GM12878 (cell line): ENCODE results near the gene SGCB. TPM values are rescaled to one million over a fixed set of nuclear protein-coding genes. Genes with fewer than 3 reads are reported as not detected.
A peak's percentile ranks its signal among the peaks of the same experiment; 100 is the strongest.

ENCODE experiments used
- ATAC-seq: fragments of 200-7000 bp; cut with Tn5 transposase; 3 replicates; pipeline ENCODE4 v1.9.1; 2020; ENCODE audit warnings: mild to moderate bottlenecking, moderate library complexity
- BruUV-seq: library from RNA; stranded (reverse); fragments of 400-500 nt; replicated peaks from 2 replicates; lab custom pipeline; 2021; lab: Mats Ljungman, UMichigan
- CTCF ChIA-PET: fragments of 300-600 bp; sonication (Branson Sonifier 250); formaldehyde crosslinking; extraction: SDS; loops from one replicate; lab custom pipeline; 2021; ENCODE audit warnings: inconsistent platforms; lab: Yijun Ruan, JAX
- POLR2A ChIA-PET: fragments of 350-600 bp; formaldehyde crosslinking; extraction: SDS; loops from one replicate; lab custom pipeline; 2021; ENCODE audit warnings: inconsistent platforms; lab: Charles Lee
- RAD21 ChIA-PET: fragments of 300-600 bp; sonication (Branson Sonifier 250); formaldehyde crosslinking; loops from one replicate; lab custom pipeline; 2023; ENCODE audit warnings: antibody characterized with exemption; ENCODE audit not compliant: unreplicated experiment; lab: Charles Lee
- SMC1A ChIA-PET: fragments of 300-600 bp; sonication (Branson Sonifier 250); formaldehyde crosslinking; loops from one replicate; lab custom pipeline; 2023; ENCODE audit not compliant: unreplicated experiment, uncharacterized antibody; lab: Charles Lee
- DNase-seq: peaks from one replicate; pipeline ENCODE4 v3.0.0-alpha.2; 2011; ENCODE audit warnings: low read depth, low spot score
- FAIRE-seq: peaks from 3 replicates; lab custom pipeline; 2011; peaks lifted over from hg19 to GRCh38; lab: Jason Lieb, UNC
- H2AFZ ChIP-seq: 2 replicates; pipeline ENCODE4 v1.6.0; 2011; ENCODE audit warnings: low read depth, low read length, control low read depth; ENCODE audit not compliant: control insufficient read depth
- H3K27ac ChIP-seq: 2 replicates; pipeline ENCODE4 v1.5.1; 2011; ENCODE audit warnings: control low read depth; ENCODE audit not compliant: control insufficient read depth, insufficient read depth
- H3K27me3 ChIP-seq, 2 experiments: replicated peaks in 1 of 2; 2 replicates each; pipeline versions ENCODE4 v1.6.0 to v1.6.1; 2011; ENCODE audit warnings: low read length in 1 of 2; ENCODE audit not compliant: control insufficient read depth in 2 of 2, insufficient read depth in 2 of 2
- H3K36me3 ChIP-seq, 2 experiments: 2 replicates each; pipeline ENCODE4 v1.5.1; 2011; ENCODE audit warnings: low read length in 1 of 2; ENCODE audit not compliant: control insufficient read depth in 2 of 2, insufficient read depth in 2 of 2
- H3K4me1 ChIP-seq: 2 replicates; pipeline ENCODE4 v1.6.1; 2011; ENCODE audit warnings: mild to moderate bottlenecking, low read length, moderate library complexity, mixed read lengths; ENCODE audit not compliant: control insufficient read depth, insufficient read depth
- H3K4me2 ChIP-seq: 2 replicates; pipeline ENCODE4 v1.6.0; 2011; ENCODE audit warnings: control low read depth; ENCODE audit not compliant: control insufficient read depth, insufficient read depth
- H3K4me3 ChIP-seq: fragments of 200-600 bp; sonication (generic); 2 replicates; pipeline ENCODE4 v1.5.1; 2016
- H3K79me2 ChIP-seq: 2 replicates; pipeline ENCODE4 v1.6.0; 2011; ENCODE audit warnings: low read length; ENCODE audit not compliant: control insufficient read depth, insufficient read depth
- H3K9ac ChIP-seq: 2 replicates; pipeline ENCODE4 v1.8.0; 2011; ENCODE audit warnings: low read length, control low read depth, mixed read lengths; ENCODE audit not compliant: control insufficient read depth, insufficient read depth
- H3K9me3 ChIP-seq: replicated peaks from 3 replicates; pipeline ENCODE4 v1.5.1; 2011; ENCODE audit warnings: mild to moderate bottlenecking, low read length; ENCODE audit not compliant: control insufficient read depth, insufficient read depth
- H4K20me1 ChIP-seq: 2 replicates; pipeline ENCODE4 v1.6.0; 2011; ENCODE audit not compliant: control insufficient read depth, insufficient read depth
- EED ChIP-seq: sonication (generic); IDR thresholded peaks from 2 replicates; pipeline ENCODE4 v1.6.1; 2016; ENCODE audit warnings: antibody characterized with exemption, low read depth
- ESRRA ChIP-seq: IDR thresholded peaks from 2 replicates; pipeline ENCODE4 v1.6.1; 2012; ENCODE audit warnings: mild to moderate bottlenecking, low read length, improper control_type of control experiment
- GATAD2B ChIP-seq: fragments of 450-650 bp; conservative IDR thresholded peaks from 2 replicates; pipeline ENCODE4 v1.6.1; 2017; ENCODE audit warnings: low read depth, mild to moderate bottlenecking, moderate library complexity
- HDAC6 ChIP-seq: fragments of 200-600 bp; sonication (generic); IDR thresholded peaks from one replicate; pipeline ENCODE4 v1.8.0; 2017; ENCODE audit warnings: antibody characterized with exemption; ENCODE audit not compliant: unreplicated experiment
- IKZF1 ChIP-seq: fragments of 450-650 bp; conservative IDR thresholded peaks from 2 replicates; pipeline ENCODE4 v1.6.1; 2017; ENCODE audit warnings: antibody characterized with exemption, mild to moderate bottlenecking
- IKZF2 ChIP-seq, 2 experiments: fragments of 450-650 bp; IDR thresholded peaks; 2 replicates each; pipeline ENCODE4 v1.6.1; 2017; ENCODE audit warnings: mild to moderate bottlenecking in 2 of 2, moderate library complexity in 2 of 2
- MTA2 ChIP-seq: fragments of 450-650 bp; IDR thresholded peaks from 2 replicates; pipeline ENCODE4 v1.6.1; 2016; ENCODE audit warnings: low read depth, mild to moderate bottlenecking, moderate library complexity
- NR2C1 ChIP-seq: fragments of 450-650 bp; IDR thresholded peaks from 2 replicates; pipeline ENCODE4 v1.6.1; 2017; ENCODE audit warnings: antibody characterized with exemption, mild to moderate bottlenecking, moderate library complexity
- STAT3 ChIP-seq: IDR thresholded peaks from 2 replicates; pipeline ENCODE4 v1.6.1; 2011; ENCODE audit warnings: low read depth, low read length, improper control_type of control experiment
- YY1 ChIP-seq: IDR thresholded peaks from 2 replicates; pipeline ENCODE4 v1.6.1; 2011; ENCODE audit warnings: low read depth, mild to moderate bottlenecking, low read length
- ZNF274 ChIP-seq: IDR thresholded peaks from one replicate; pipeline ENCODE4 v1.8.0; 2011; ENCODE audit not compliant: insufficient read length, insufficient read depth
- WGBS: methylation state at CpG from one replicate; pipeline ENCODE4 v1.1.6; 2016; ENCODE audit warnings: low lambda C conversion rate; ENCODE audit not compliant: insufficient replicate concordance, insufficient coverage; ENCODE audit errors: missing lambda C conversion rate; 5-methylcytosine and 5-hydroxymethylcytosine counted together
- in situ Hi-C: fragments of 300-500 bp; cut with MboI; formaldehyde crosslinking; loops from 9 replicates; pipeline ENCODE4 v1.14.3; 2018; ENCODE audit warnings: mixed read lengths
- intact Hi-C: fragments of 100-400 bp; cut with micrococcal nuclease; formaldehyde crosslinking; loops from one replicate; pipeline ENCODE4 v1.14.2; 2022; ENCODE audit not compliant: unreplicated experiment
- polyA plus RNA-seq, 11 experiments: library from polyadenylated mRNA; depleted of rRNA in 4 of 11; unstranded in 6 of 11; stranded (reverse) in 5 of 11; fragments of >200 nt; fragmentation: Nextera tagmentation in 4 of 11; fragmentation: Illumina TruSeq in 1 of 11; extraction: Ambion mirVana in 4 of 11; extraction: Trizol in 1 of 11; gene quantifications; 1 replicate in 1 of 11; 2 replicates in 10 of 11; pipeline versions ENCODE4 v1.2.1 to v1.2.3, GENCODE V29; 2011 to 2016; ENCODE audit warnings: inconsistent platforms in 2 of 11, missing spikeins in 2 of 11, low read depth in 1 of 11
- total RNA-seq, 4 experiments: library from RNA; depleted of rRNA in 3 of 4; stranded (reverse); fragments of >200 nt in 3 of 4; fragmentation: Illumina TruSeq in 1 of 4; extraction: Trizol in 1 of 4; gene quantifications; 2 replicates each; pipeline versions ENCODE4 v1.2.1 to v1.2.3, GENCODE V29; 2013 to 2021

Gene SGCB
- total and polyA plus RNA-seq, 10 of the 15 experiments (the other 5 are each of a cell fraction or from before 2014, with no cell fraction given) = 4.7 to 13.2 (median 7.4) TPM

GRCh38 chr4:52051615-52052474 is 13.7 kb upstream of the SGCB start:
- H3K9me3 ChIP-seq = no peaks in the 10 kb centered on the region; the same call in 2 of the 3 replicates
- ChIA-PET POLR2A (no interaction called here), SMC1A (interaction anchor here (0.6 kb wide), 1 partner anchor 175 kb away, joined by 3 read pairs; no protein-coding TSS in a partner anchor), CTCF (interaction anchor here (1.2 kb wide), 1 partner anchor 156 kb away, joined by 3 read pairs; no protein-coding TSS in a partner anchor), RAD21 (no interaction called here)
- intact Hi-C loops (no loop called here), in situ Hi-C loops (no loop called here)
- FAIRE-seq (no peak), DNase-seq (no peak), ATAC-seq (peak; percentile 83)
- H3K9ac ChIP-seq = peak overlapping the region; percentile 56
- H3K4me3 ChIP-seq = peak overlapping the region; percentile 84
- H3K4me1 ChIP-seq = peaks cover 9% of the 10 kb centered on the region
- no peaks in the 10 kb centered on the region for H3K36me3 ChIP-seq
- H3K4me2 ChIP-seq = peak overlapping the region; percentile 98
- under 1% methylated on average over 46 of the region's 46 CpGs for WGBS
- H3K79me2 ChIP-seq = no peaks in the 10 kb centered on the region
- TF ChIP-seq GATAD2B = no peak
- no peak for TF ChIP-seq YY1
- TF ChIP-seq STAT3 = no peak
- peak; percentile 11 for TF ChIP-seq HDAC6
- TF ChIP-seq ZNF274 = no peak
- TF ChIP-seq MTA2 = 0 out of 2 replicates have a peak, but pooled peaks have one; percentile 8
- TF ChIP-seq IKZF1 = peak; percentile 33; the same call in 1 of the 2 replicates
- TF ChIP-seq NR2C1 = no peak
- TF ChIP-seq EED = no peak
- 0 out of 4 replicates have a peak, but pooled peaks of 1 of the 2 experiments have one; percentile 35 for TF ChIP-seq IKZF2 (IDR thresholded peaks at IDR 0.05)
- no peak for TF ChIP-seq ESRRA
- no peaks in the 10 kb centered on the region for H4K20me1 ChIP-seq
- peaks cover 0 to 8% of the 10 kb centered on the region in 2 experiments; a peak in 3 of 4 replicates for H3K27me3 ChIP-seq
- peak overlapping the region; percentile 84 for H2AFZ ChIP-seq
- H3K27ac ChIP-seq = no peak overlapping the region
- BruUV-seq = no TSS peak
